ENCODE measurements around the gene ENTPD6.

- TF ChIP-seq CTCF (IDR thresholded peaks at IDR 0.05) (no peak), POLR2A (IDR thresholded peaks at IDR 0.05) (no peak)
Measured at GRCh38 chr20:25197183-25197869, 1.8 kb downstream of the ENTPD6 start.
